HEK293 (cell line): ENCODE data around the gene PSMD13.
"Not testable (repeated sequence)": the region's sequence is repeated elsewhere in the genome, so short reads cannot be mapped to it uniquely, and the experiment has no call there.

Experiments used
- CTCF ChIP-seq: fragments of 450-650 bp; formaldehyde crosslinking; IDR thresholded peaks from 2 replicates; pipeline ENCODE4 v1.5.1; 2016; ENCODE audit warnings: missing biosample characterization, missing genetic modification characterization
- MEIS1 ChIP-seq: sonication (generic); formaldehyde crosslinking; IDR thresholded peaks from 2 replicates; pipeline ENCODE4 v1.8.1; 2022; ENCODE audit warnings: missing genetic modification reagents, mild to moderate bottlenecking, borderline replicate concordance
- REST ChIP-seq: fragments of 450-650 bp; formaldehyde crosslinking; IDR thresholded peaks from 2 replicates; pipeline ENCODE4 v1.5.1; 2016; ENCODE audit warnings: missing biosample characterization, missing genetic modification characterization
- ZBTB44 ChIP-seq: fragments of 450-650 bp; IDR thresholded peaks from 2 replicates; pipeline ENCODE4 v1.5.1; 2018; ENCODE audit warnings: missing biosample characterization, mild to moderate bottlenecking, missing genetic modification characterization
- ZEB2 ChIP-seq: fragments of 450-650 bp; formaldehyde crosslinking; IDR thresholded peaks from 2 replicates; pipeline ENCODE4 v1.5.1; 2016; ENCODE audit warnings: missing biosample characterization, missing genetic modification characterization
- ZNF121 ChIP-seq: fragments of 450-650 bp; formaldehyde crosslinking; IDR thresholded peaks from 2 replicates; pipeline ENCODE4 v1.5.1; 2016; ENCODE audit warnings: missing biosample characterization, missing genetic modification characterization
- ZNF133 ChIP-seq: fragments of 450-650 bp; formaldehyde crosslinking; IDR thresholded peaks from 2 replicates; pipeline ENCODE4 v1.5.1; 2016; ENCODE audit warnings: missing biosample characterization, missing genetic modification characterization
- ZNF140 ChIP-seq: fragments of 450-650 bp; formaldehyde crosslinking; IDR thresholded peaks from 2 replicates; pipeline ENCODE4 v1.5.1; 2016; ENCODE audit warnings: missing biosample characterization, missing genetic modification characterization

- TF ChIP-seq ZNF133; MEIS1; CTCF (tag by site-specific recombination); ZNF121 (tag by site-specific recombination); ZNF140 (tag by site-specific recombination); ZBTB44 (tag by site-specific recombination); ZEB2 (tag by site-specific recombination); REST: not testable (repeated sequence)
Observed at GRCh38 chr11:193481-193880, 43.3 kb upstream of the PSMD13 start.
